IPS-11a (cell line): Measurements from ENCODE around the gene DBP.

ENCODE experiments used
- H3K4me3 ChIP-seq: one replicate; pipeline ENCODE4 v1.5.1; 2013; ENCODE audit warnings: low read depth, low read length, control low read depth

The DBP gene

GRCh38 chr19:48613852-48614435 lies 23.2 kb downstream of the DBP start:
- H3K4me3 ChIP-seq: no peak overlapping the region

- H3K4me3 ChIP-seq: no peak overlapping the region
Observed at GRCh38 chr19:48613024-48613851, 23.9 kb downstream of the DBP start.

GRCh38 chr19:48611872-48612271 lies 25.3 kb downstream of the DBP start:
- H3K4me3 ChIP-seq: no peak overlapping the region

- H3K4me3 ChIP-seq: no peak overlapping the region
Observed at GRCh38 chr19:48609571-48610108, 27.5 kb downstream of the DBP start.

- no peak overlapping the region for H3K4me3 ChIP-seq
Observed at GRCh38 chr19:48608798-48609263, 28.3 kb downstream of the DBP start.

GRCh38 chr19:48607359-48607755 lies 29.8 kb downstream of the DBP start:
- no peak overlapping the region for H3K4me3 ChIP-seq

- H3K4me3 ChIP-seq: no peak within 1 kb of the TSS
Observed at GRCh38 chr19:48606463-48607358, 30.5 kb downstream of the DBP start, which contains the start of gene SPACA4. Gene SPACA4 (plus strand): TSS chr19:48606742. CDS start chr19:48606979, 237 bp downstream.

GRCh38 chr19:48603850-48604249 lies 33.3 kb downstream of the DBP start:
- H3K4me3 ChIP-seq: no peak overlapping the region

- H3K4me3 ChIP-seq: no peak overlapping the region
Observed at GRCh38 chr19:48603449-48603848, 33.7 kb downstream of the DBP start.

- no peak overlapping the region for H3K4me3 ChIP-seq
Observed at GRCh38 chr19:48603001-48603400, 34.2 kb downstream of the DBP start.

- no peak overlapping the region for H3K4me3 ChIP-seq
Observed at GRCh38 chr19:48600679-48601417, 36.3 kb downstream of the DBP start.

GRCh38 chr19:48598996-48599700 lies 38.0 kb downstream of the DBP start:
- H3K4me3 ChIP-seq: no peak overlapping the region

GRCh38 chr19:48596679-48597465 lies 40.3 kb downstream of the DBP start:
- H3K4me3 ChIP-seq: no peak overlapping the region

GRCh38 chr19:48596237-48596636 lies 40.9 kb downstream of the DBP start:
- H3K4me3 ChIP-seq: no peak overlapping the region

- no peak overlapping the region for H3K4me3 ChIP-seq
Observed at GRCh38 chr19:48595833-48596232, 41.3 kb downstream of the DBP start.

- no peak overlapping the region for H3K4me3 ChIP-seq
Observed at GRCh38 chr19:48595171-48595570, 42.0 kb downstream of the DBP start.

GRCh38 chr19:48591021-48591420 lies 46.2 kb downstream of the DBP start:
- H3K4me3 ChIP-seq: no peak overlapping the region

GRCh38 chr19:48588670-48589401 lies 48.3 kb downstream of the DBP start:
- H3K4me3 ChIP-seq: peak overlapping the region; percentile 21
